NCI-H2081 (cell line): Measurements from ENCODE around the gene LST1.
"Not testable (repeated sequence)": the region's sequence is repeated elsewhere in the genome, so short reads cannot be mapped to it uniquely, and the experiment has no call there.

ENCODE experiments used
- DNase-seq, 2 experiments: peaks; one replicate each; lab custom pipeline; 2025; lab: John Stamatoyannopoulos, UW

LST1 gene

DNA sequence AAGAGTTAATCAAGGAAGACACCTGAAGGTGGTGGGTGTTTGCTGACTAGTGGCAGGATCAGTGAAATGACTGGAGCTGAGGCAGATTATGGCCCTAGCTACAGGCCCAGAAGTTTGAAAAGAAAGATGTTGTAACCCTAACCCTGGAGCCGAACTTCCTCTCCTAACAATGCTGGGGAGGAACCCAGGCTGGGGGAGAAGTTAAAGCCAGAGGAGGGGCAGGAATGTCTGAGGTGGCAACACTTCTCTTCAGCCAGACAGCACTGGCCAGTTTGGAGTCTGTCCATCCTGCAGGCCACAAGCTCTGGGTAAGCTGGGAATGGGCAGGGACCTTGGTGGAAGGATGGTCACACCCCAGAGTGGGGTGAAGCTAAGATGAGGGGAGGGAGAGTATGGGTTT lies at the start of gene LST1:
Gene LST1, plus strand, starts transcription at position 270 of the 400 bp plus-strand sequence. CDS start 1,023 bp downstream, outside the sequence.
- no peak for DNase-seq

DNA sequence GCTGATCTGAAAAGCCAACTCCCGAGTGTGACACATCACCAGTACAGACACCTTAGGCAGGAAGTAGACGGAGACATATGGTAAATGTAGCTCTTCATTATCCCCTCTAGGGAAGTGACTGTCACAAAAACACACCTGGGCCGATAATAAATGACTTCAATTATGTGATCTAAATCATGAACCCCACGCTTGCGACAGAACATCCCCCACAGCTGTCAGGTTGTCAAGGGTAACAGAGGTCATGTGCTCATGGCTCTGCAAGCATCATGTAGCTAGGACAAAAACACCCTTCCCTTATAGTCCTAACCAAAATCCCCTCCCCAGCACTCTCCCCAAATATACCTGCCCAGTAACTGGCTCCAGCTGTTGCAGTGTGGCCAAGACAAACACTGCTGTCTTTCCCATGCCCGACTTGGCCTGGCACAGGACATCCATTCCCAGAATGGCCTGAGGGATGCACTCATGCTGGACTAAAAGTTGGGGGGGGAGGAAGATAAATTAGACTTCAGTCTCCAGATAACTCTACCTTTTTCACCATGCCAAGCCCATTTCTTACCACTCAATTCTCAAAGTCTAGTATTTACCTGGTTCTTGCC lies 47.2 kb upstream of the LST1 start:
- DNase-seq = no peak

DNA sequence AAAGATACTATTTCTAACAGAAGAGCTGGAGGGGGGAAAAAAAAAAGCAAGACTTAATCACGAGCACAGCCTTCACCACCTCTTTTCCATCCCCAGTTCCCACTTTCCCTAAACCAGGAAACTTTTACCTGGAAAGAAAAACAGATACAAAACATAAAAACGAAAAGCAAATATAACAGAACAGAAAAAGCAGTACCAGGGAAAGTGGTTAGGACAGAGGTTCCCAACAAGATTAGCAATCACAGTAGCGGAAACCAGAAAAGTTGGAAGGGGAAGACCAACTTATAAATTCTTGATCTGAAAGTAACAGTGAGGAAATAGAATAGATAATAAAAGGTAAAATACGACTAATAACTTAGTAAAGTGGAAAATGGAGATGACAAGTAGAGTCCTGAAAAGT lies 45.4 kb upstream of the LST1 start:
- no peak for DNase-seq

DNA sequence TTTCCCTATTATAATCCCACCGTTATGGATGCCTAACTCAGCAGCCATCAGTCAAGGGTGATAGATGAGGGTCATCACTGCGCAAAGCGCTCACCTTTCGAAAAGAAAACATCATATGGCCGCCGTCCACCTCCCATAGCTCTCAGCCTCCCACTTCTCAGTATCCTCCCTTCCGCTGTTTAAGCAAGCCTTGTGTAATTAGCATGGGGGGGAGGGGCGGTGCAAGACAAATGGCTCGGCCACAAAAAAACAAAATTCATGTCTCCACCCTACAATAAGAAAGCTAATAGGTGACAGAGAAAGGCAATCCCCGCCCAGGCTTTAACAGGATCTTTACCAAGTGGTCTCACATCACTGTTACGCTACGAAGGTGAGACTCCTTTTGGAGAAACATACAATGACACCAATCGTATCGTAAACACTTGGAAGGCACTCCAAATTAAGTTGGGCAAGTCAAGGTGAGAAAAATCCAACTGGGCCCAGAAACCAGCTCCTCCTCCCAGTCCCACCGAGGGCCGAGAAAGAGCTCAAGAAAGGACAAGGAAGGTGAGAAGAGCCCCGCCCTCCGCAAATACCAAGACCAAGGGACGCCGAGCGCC lies 44.9 kb upstream of the LST1 start:
- peak; percentile 49 to 58 for DNase-seq

DNA sequence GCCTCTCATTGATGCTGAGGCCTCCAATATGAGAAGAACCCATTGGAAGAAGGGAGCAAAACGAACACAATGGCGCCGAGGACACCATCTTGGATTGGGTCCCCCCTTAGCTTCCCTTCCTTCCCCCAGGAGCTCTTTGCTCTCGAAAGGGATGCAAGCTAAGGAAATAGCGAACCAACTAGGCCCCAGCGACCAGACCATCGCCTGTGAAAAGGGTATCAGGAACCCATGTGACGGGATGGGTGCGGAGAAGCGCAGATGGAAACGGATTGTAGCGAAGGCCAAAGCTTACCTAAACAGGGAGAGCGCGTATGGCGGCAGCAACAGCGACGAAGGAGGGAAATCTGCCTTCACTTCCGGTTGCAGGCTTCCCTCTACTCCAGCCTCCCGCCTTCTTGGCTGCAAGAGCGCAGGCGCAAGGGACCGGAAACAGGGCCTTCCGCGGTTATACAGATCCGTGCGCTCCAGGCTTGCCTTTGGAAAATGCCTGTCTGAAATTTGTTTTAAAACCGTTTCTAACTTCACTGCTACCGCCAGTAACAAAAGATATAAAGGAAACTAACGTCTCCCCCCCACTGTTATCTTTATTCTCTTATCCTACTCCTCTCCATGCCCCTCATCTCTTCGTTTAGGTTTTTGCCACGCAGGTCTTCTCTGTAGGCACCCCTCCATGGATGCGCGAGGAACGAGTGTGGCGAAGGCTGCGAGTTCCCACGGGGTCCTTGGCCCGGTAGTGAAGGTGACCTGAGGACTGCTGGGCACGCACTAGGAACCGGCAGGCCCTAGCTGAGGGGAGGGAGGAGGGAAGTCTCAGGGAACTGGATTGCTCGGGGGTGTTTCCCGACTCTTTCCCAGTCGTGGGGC lies 44.2 kb upstream of the LST1 start, which contains the start of gene DDX39B:
Gene DDX39B, minus strand, starts transcription at position 346 of the 864 bp plus-strand sequence. CDS start 1,471 bp downstream, outside the sequence.
- DNase-seq = peak; percentile 96 to 98

DNA sequence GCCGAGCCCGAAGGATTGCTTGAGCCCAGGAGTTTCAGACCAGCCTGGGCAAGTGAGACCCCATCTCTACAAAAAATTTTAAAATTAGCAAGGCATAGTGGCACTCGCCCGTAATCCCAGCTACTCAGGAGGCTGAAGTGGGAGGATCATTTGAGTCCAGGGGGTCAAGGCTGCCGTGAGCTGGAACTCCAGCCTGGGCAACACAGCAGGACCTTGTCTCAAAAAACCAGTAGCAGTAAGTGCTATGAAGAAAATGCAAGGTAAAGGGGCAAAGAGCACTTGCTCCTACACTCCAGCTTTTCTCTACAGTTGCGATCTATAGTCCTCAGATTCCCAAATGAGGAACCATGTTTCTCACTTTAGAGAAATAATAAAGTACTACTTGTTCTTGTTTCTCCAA lies 42.4 kb upstream of the LST1 start:
- DNase-seq = no peak

DNA sequence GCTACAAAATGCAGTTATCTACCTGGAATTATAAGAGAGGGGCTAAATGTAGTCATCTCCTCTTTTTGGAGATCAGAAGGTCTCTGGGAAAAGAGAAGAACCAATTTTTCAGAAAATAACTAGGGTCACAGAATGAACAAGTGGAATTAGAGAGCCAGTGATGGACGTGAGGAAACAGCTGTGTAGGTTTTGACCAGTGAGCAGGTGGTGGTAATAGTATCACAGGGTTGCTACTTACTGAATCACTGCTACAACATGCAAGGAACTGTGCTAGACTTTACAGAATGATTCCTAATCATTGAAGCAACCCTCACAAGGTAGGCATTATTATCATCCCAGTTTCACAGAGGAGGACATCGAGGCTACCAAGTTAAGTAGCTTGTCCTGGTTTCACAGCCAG lies 41.4 kb upstream of the LST1 start:
- DNase-seq = no peak

DNA sequence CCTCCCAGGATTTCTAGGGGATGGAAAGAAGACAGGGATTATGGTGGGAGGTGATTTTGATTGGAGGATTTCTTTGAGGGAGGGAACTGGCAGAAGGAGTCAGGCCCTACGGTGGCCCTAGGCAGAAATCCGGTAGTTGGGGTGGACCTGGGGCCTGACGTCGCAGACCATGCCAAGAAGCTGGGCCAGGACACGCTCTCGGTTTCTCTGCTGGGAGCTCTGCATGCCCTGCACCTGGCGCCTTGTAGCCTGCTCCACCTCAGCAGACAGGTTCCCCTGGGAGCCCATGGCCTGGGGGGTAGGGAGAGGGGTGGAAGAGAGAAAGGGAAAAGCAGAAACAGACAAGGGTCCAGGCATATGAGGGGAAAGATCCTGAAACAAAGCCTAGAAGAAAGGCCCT lies 40.8 kb upstream of the LST1 start:
- DNase-seq = no peak

DNA sequence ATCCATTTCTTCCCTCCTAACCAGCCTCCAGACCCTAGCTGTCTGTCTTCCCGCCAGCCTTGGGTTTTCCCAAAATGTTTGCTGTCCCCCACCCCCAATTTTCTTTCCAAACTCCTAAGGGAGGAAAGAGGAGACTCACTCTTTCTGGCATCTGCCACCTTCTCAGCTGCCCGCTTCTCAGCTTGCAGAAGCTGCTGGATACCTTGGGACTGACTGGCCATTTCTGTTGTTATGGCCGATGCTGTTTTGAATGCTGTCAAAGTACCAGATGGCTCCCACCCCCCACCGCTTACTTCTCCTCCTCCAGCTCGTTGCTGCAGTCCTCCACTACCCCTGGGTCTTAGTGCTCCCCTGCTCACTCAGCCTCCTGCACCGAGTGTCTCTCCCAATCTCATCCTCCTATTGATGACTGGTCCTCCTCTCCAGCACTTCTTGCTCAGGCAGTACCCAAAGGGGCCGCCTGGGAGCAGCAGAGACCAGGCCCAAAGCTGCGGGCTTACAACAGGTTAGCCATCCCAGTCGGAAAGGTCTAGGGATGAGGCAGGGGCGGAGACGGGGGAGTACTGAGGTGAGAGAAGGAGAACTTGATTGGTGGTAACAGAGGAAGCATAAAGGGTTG lies 39.6 kb upstream of the LST1 start, which contains the start of gene ATP6V1G2:
Gene ATP6V1G2, minus strand, starts transcription at position 270 of the 619 bp plus-strand sequence. Its CDS starts 49 bp downstream, at position 221.
- DNase-seq = peak; percentile 93

DNA sequence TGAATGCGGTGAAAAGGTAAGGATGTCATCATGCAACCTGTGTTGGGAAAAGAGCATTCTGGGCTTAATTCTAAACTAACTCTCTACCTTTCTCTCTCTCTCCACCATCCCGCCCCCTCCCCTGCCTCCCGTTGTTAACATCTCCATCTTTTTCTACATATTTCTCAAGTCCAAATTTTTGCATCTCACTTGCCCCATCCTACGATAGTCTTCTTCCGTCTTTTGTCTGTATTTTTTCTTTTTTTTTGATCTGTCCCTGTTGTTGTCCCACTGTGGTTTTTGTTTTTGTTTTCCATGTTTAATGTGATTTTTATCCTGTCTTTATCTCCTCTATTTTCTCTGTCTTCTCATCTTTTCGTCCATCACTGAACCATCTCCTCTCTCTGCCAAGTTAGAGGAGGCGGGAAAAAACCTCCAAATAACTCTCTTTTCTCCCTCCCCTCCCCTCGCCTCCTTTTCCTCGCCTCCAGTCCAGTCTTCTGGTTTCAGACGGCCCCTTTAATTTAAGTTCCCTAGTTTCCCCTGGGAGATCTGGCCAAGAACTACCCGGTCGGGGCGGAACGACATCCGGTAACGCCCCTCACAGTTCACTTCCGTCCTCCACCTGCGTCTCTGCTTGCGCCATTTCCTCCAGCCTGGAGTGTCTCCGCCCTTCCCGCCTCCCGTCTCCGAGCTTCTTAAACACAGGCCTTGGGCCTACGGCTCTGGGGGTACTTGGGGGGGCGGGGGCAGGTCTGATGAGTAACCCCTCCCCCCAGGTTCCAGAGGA lies 38.9 kb upstream of the LST1 start, which contains the start of gene NFKBIL1:
Gene NFKBIL1, plus strand, starts transcription at position 651 of the 769 bp plus-strand sequence. Its CDS starts 87 bp downstream, at position 738.
- DNase-seq = peak; percentile 94 to 96

DNA sequence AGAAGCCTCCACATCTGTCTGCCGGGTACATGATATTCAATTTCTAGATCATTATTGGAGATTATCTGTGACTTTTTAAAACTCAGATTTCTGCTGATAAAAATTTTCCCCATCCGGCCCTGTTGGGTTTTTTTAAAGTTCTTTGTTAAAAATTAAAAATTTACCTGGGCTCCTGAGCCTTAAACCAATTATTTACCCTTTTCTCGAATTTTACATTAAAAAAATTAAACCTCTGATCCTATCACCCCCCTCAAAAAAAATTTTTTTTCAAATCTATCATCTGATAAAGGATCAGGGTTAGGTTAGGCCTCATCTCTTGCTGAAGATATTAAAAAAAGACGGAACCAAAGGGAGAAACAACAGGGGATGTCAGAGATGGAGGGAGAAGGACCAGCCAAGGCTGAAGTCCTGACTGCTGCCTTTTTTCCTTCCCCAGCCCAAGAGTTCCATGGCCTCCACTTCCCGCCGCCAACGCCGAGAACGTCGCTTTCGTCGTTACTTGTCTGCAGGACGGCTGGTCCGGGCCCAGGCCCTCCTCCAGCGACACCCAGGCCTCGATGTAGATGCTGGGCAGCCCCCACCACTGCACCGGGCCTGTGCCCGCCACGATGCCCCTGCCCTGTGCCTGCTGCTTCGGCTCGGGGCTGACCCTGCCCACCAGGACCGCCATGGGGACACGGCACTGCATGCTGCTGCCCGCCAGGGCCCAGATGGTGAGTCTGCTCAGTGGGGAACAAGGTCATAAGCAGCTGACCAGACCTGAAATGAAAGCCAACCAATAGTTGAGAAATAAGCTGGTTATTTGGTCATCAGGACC lies 38.1 kb upstream of the LST1 start:
- no peak for DNase-seq

DNA sequence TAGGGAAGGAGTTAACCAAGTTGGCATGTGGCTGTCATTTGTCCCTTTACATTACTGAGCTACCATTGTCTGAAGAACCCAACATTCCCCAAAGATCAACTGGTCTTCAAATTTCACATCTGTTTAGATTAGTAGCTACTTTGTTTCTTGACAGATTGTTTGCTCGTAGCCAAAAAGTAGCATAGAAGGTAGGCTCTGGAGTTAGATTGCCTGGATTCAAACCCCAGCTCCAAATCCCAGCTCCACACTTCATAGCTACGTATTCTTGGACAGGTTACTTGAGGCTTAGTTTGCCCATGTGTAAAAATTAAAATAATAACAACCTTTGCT lies 37.6 kb upstream of the LST1 start:
- DNase-seq = no peak

DNA sequence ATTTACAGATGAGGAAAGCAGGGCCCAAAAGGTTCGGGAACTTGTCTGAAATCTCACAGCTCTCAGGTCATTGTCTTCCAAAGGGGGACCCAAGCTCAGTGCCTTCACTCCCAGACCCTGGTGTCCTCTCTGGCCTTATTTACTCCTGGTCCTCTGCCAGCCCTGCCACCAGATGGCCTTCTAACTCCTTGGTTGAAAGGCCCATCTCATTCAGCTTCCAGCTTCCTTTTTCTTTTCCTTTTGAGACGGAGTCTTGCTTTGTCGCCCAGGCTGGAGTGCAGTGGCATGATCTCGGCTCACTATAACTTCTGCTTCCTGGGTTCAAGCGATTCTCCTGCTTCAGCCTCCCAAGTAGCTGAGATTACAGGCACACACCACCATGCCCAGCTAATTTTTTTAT lies 34.7 kb upstream of the LST1 start:
- not testable (repeated sequence) for DNase-seq

DNA sequence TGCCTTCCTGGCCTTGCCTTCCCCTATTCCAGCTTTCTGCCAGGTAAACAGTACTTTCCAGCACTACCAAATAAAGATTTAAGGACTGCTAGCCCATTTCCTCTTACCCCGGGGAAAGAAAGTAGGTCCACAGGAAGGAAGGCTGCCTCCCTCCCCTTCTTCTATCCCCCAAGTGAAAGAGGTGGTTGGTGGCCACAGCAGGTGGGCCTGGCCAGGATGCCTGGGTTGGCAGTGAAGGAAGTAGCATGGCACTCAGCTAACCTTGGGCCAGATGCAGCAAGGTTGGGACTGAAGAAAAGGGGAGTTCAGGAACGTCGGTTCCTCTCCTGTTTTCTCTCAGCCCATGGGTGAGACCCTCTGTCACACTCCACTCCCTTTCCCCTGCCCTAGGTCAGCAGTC lies 29.8 kb upstream of the LST1 start:
- DNase-seq = no peak

DNA sequence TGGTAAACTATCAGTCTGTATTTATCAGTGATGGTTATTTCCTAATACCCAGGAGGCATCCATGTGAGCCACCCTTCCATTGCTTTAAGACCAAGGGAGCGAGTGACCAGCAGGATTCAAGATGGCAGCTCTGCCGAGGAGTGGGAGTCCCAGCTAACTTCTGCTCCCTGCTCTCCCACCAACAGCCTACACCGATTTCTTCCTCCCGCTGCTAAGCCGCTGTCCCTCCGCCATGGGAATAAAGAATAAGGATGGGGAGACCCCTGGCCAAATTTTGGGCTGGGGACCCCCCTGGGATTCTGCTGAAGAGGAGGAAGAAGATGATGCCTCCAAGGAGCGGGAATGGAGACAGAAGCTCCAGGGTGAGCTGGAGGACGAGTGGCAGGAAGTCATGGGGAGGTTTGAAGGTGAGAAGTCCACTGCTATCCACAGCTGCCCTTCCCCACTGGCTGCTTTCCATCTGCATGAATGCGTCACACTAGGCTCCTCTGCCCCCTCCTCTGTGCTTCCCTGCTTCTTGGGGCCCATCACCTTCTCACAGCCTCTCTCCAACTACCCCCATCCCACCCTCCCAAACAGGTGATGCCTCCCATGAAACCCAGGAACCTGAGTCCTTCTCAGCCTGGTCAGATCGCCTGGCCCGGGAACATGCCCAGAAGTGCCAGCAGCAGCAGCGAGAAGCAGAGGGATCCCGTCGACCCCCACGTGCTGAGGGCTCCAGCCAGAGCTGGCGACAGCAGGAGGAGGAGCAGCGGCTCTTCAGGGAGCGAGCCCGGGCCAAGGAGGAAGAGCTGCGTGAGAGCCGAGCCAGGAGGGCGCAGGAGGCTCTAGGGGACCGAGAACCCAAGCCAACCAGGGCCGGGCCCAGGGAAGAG lies 28.4 kb upstream of the LST1 start:
- no peak for DNase-seq

DNA sequence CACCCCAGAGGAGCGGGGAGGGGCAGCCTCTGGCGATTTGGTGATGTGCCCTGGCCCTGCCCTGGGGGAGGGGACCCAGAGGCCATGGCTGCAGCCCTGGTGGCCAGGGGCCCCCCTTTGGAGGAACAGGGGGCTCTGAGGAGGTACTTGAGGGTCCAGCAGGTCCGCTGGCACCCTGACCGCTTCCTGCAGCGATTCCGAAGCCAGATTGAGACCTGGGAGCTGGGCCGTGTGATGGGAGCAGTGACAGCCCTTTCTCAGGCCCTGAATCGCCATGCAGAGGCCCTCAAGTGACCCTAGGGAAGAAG lies 27.8 kb upstream of the LST1 start:
- DNase-seq = no peak

DNA sequence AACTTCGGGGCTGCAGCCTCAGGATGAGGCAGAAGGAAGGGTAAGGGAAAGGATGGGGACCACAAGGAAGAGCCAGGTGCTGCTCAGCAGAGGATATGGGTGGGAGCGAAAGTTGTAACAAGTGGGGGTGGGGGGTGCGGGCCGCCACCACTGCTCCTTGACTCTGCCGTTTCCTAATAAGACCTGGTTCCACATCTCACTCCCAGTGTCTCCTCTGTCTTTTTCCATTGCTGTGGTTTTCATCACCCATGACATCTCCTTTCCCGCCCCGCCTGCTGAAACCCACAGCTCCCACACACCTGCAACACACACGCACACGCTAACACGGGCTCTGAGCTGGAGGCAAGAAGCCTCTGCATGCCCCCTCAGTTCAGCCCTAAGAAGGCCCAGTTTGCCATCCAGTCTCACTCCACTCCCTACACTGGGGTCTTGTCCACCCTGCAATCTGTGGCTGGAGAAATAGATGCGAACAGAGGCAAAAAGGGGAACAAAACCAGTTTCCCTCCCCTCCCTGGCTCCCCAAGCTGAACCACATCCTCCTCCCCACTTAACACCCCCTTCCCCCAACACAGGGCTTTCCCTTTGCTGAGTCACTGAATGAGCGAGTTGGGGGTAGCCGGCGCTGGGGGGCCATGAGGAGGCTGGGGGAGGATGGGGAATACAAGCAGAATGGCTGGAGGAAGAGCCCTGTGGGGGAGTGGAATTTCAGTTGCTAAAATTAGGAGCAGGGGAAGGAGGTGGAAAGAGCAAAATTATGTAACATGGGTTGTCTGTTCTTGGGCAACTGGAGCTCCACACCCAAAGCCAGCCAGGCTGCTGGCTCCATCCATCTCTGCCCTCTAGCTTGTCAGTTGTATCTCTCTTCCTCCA lies 27.2 kb upstream of the LST1 start:
- no peak for DNase-seq

DNA sequence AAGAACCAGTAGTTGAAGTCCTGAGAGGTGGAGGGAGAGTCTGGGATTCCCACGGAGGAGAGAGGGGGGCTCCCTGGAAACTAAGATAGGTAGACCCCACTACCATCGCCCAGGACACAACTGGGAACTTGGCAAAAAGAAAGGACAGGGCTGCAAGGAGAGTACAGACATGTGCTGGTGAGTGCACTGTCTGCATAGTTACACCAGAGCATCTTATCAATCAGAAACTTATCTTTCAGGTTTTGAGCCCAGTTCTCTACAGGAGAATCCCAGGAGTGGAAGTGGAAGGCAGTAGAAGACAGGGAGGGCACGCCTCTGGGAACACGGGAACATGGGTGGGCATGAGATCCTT lies 26.5 kb upstream of the LST1 start:
- DNase-seq = no peak
